NCI-H1694 treated with DMSO at 0.1 percent for 48 hours (cell line): ENCODE data around the gene DRC3.
A peak's percentile ranks its signal among the peaks of the same experiment; 100 is the strongest.

Experiments used
- DNase-seq: peaks from one replicate; lab custom pipeline; 2025; lab: John Stamatoyannopoulos, UW

The DRC3 gene

DNA sequence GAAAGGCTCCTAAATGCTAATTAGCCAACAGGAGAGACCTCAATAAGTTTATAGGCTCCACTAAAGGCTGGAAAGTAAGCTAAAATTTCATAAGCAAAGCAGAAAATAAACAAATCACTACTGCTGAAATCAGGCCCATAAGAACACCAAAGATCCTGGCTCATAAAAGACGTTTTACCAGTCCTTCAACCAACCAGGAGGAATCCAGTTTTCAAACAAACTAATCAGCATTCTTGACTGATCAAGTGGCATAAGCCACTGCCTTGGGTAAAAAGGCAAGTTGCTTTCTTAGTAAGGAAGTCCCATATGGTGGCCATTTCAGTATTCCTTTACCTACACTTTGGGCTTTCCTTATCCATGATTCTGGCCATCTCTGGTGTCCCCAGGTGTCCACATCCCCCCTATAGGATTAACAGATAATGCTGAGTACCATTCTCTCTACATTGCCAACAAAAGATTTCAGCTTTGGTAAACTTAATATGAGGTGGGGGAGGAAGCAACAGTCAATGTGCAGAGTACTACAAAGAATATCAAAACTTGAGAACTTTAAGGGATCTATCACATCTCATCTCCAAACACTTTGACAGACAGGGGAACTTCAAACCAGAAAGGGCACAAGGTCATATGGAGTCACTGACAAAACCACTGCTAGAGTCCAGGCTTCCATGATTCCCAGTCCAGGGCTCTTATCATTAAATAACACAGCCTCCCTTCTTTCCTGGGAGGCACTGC, 1.8 kb upstream of the DRC3 start:
- DNase-seq: no peak

DNA sequence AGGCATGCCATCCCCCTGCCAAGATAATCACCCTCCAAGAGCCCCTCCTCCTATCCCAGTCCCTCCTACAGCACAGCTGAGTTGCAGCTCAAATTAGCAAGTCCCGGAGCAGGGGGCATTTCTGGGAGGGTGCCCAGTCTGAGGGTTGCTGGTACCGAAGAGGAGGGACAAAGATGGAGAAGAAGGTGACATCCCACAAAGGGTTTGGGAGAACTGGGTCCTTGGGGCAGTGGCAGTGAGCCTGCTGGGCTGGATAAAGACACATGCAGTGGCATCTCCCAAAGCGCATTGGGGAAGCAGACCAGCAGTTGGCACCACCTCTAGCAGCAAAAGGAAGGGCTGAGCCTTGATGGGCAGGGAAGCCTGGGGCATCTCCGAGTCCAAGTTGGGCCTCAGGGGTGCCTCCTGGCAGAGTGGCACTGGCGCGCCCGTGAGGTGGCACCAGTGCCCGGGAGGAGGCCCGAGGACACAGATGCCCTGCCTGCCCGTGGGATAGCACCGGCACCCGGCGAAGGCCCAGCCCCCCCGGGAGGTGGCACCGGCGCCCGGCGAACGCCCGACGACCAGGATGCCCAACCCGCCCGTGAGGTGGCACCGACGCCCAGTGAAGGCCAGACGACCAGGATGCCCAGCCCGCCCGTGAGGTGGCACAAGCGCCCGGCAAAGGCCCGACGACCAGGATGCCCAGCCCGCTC, 1.1 kb upstream of the DRC3 start:
- DNase-seq: no peak

DNA sequence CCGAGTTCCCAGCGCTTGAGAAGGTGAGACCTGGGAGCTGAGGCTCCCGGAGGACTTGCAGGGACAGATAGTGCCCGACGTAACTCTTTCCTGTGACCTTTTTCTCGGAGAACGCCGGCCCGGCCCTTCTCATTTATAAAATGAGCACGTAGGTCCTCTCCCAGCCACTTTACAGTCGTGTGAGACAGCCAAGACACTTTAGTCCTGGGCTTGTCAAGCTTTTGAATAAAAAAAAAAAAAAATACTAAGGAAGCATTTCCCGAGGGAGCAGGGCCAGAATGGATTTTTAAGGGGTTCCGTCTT, 241 bp downstream of the DRC3 start:
- no peak for DNase-seq

DNA sequence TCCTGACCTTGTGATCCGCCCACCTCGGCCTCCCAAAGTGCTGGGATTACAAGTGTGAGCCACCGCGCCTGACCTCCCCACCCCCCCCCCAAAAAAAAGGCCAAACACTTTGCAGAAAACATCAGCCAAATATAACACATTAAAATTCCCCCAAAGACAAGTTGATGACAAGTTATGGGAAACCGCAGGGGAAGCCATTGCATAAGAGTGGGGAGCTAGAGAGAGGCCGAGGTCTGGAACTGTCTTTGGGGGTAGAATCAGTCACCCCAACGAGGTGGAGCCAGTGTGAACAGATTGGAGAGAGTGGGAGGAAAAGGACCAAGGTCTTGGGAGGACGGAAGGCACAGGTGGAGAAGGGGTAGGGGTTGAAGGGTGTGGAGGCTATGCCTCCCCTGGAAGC, 2.8 kb downstream of the DRC3 start:
- DNase-seq: no peak

DNA sequence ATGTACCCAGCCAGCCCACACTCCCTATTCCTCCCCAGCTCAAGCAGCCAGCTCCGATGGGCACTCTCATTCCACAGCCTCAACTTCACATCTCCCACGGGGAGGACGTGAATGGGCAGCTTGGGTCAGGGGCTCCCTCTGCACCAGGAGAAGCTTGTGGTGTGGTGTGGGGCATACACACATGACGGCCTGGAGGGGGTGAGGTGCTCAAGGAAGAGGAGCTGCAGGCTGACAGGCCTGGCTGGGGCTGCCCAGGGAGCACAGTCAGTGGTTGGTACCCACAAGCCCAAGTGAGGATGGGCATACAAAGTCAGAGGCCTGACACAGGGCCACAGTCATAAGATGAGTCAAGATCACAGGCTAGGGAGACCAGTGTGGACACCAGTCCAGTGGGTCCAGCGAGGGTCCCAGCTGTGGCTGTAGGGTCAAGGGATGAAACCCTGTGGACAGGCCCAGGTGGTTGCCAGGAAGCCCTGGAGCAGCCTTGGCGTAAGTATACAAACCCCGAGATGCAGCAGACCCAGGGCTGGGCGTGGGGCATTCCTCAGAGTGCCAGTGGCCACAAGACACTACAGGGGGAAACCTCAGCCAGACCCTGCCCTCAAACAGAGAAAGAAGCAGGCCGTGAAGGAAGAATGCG, 4.4 kb downstream of the DRC3 start:
- no peak for DNase-seq

DNA sequence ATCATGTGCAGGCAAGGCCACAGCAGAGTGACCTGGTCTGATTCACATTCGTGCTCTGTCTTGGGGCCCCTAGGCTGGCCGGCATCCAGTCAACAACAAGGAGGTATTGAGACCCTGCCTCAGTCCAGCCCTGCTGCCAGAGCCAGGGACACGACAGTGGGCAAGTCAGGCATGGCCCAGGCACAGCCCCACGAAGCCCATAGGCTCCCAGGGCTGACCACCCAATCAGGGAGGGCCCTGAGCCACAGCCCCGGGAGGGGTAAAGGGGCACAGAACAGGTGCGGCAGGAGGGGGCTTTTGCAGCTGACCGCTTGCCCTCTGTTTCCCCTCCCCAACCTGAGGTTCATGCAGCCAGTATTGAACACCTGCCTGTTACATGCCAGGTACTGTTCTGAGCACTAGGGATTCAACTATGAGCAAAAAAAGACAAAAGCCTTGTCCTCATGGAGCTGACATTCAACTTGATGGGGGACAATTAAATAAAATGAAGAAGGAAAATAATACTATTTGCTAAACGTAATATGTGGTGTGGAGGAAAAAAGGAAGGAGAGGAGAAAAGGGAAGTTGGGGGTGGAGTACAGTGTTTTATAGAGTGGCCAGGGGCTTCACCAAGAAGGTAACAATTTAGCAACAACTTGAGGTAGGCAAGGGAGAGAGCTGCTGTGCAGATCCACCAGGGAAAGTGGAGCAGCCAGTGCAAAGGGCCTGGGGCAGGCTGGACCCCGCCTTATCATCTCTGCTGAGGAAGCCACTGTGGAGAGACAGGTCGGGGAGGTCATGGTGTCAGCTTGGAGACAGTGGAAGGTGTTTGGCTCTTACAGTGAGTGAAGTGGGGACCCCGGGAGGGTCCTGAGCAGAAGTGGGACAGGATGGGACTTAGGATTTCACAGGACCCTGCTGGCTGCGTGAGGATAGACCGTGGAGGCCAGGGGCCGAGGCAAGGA, 6.1 kb downstream of the DRC3 start:
- DNase-seq: no peak

DNA sequence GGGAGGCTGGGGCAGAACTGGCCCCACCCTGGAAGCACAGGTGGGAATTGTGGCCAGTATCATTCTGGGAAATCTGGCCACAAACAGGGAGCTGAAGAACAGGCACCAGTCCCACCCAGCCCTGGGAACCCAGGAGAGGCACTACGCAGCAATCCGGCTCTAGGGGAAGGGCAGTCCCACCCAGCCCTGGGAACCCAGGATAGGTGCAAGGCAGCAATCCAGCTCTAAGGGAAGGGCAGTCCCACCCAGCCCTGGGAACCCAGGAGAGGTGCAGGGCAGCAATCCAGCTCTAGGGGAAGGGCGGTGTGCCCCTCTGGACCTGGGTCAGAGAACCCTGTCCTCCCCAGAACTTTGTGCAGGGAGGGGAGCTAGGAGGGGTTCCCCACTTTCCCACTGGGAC, 7.1 kb downstream of the DRC3 start:
- no peak for DNase-seq

DNA sequence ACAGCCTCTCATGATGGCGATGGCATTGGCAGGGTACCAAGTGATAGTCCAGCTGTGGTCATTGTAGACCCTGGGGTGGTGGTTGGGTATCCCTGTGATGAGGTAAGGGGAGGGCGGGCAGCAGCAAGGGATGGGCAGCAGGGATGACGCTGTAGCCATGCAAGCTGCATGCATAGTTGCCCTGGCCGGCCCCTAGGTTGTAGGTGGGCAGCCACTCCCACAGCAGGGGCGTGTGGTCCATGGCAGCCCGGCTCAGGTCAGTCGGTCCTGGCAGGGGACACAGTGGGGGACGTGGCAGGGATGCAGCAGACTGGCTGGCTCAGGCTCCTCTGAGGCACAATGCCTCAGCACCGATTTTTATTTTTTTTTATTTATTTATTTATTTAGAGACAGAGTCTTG, 8.7 kb downstream of the DRC3 start:
- no peak for DNase-seq

DNA sequence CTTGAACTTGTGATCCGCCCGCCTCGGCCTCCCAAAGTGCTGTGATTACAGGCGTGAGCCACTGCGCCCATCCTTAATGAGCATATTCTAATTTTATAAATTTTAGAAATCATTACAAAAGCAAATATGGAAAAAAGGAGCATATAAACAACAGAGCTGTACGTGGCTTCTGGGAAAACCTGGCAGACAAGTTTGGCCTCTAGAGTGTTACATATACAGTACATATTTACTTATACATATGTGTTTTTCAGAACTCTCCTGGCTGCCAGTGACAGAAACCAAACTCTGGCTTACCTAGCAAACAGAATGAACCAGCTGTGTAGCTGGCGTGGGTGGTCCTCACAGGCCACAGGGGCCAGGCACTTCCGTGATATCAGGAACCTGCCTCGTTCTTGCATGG, 10.1 kb downstream of the DRC3 start:
- DNase-seq: no peak

DNA sequence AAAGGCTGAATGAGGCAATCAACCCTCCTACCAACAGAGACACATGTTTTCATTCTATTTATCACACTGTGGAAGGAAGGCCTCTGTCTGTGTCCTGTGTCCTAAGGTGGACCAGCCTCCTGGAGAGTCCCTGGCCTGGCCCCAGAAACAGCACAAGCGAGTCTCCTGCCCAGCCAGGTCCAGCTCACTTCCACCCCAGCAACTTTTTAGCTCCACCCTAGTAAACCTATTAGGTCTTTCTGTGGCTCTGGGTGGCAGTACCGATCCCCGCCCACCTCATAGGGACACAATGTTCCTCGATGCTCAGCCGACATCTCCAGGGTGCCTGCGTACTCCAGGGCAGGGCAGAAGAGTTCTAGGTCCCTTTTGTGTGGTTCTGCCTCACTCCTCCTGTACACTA, 10.7 kb downstream of the DRC3 start:
- no peak for DNase-seq

DNA sequence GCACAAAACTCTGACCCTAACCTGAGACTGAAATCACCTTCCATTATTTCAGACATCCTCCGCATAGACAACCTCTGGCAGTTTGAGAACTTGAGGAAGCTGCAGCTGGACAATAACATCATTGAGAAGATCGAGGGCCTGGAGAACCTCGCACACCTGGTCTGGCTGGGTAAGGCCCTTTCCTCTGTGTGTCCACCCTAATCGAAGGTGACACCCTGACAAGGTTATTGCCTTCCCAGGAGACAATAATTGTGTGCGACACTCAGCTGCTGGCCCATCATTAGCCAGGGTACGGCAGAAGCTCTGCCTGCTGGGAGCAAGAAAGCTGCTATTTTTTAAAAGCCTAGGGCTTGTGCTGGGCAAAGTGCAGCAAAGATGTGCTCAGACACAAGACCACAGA, 11.1 kb downstream of the DRC3 start:
- DNase-seq: no peak

DNA sequence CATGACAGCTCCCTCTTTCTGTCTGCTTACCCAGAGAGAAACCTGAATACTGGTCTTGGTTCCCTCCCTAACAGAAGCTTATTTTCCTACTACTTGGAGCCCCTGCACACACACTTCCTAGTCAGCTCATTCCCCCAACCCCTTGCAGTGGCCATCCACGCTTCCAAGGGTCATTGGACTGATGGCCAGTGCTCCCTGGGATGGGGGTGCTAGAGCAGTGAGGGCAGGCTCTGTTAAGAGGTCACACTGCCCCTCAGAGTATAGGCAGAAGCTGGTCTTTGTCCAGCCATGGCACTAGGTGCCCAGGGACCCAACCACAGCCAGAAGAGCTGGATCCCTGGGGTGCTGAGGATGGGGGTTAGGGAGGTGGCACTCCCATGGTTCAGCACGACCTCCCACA, 12.5 kb downstream of the DRC3 start:
- DNase-seq: no peak

DNA sequence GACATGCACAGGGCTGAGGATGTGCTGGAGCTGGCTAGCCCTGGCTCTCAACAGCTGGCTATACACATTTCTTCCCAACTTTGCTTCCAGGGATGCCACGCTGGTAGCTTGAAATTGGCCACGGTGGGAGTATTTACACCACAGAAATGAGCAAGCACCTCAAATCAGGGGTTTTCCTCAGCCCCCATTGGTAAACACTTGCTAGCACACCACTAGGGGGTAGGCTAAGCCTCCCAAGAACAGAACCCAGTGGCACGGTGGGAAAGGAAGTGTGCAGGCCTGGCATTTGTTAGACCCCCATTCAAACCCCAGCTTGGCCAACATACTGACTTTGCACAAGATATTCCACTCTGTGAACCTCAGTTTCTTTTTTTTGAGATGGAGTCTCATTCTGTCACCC, 12.9 kb downstream of the DRC3 start:
- peak; percentile 44 for DNase-seq

DNA sequence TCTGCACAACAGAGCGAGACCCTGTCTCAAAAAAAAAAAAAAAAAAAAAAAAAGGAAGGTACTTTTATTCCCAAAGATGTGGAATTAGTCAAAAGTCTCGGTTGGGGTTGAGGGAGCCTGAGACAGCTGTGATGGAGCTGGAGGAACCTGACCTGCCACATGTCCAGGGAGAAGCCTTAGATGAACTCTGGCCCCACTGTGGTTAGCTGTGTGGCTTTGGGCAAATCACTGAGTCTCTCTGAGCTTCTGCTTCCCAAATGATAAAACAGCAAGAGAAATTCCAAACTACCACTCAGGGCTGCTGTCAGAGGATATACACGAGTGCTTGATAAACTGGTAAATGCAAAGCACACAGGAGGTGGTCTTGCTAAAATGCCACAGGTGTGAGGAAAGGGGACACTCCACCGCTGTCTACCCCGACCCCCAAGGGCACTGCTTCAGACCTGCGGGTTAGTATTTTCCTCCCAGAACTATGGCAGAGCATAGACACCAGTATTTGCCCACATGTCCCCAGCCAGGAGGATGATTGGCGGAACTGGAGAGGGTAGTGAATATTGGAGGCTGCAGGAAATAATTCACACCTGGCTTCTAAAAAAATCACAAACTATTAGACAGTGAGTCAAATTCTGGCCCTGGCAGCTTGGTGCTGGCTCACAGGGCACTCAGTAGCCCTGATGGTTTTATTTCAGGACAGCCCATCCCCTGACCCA, 14.7 kb downstream of the DRC3 start:
- DNase-seq: no peak

DNA sequence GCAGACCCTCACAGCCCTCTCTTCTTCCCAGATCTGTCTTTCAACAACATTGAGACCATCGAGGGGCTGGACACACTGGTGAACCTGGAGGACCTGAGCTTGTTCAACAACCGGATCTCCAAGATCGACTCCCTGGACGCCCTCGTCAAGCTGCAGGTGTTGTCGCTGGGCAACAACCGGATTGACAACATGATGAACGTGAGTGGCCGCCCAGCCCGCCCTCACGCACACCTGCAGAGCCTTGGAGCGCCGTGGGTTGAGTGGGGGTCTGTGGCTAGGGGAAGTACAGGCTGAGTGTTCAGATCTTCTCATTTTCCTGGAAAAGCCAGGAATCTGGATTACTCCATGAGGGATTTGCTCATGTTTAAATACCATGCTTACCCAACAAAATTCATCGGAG, 15.2 kb downstream of the DRC3 start:
- no peak for DNase-seq

DNA sequence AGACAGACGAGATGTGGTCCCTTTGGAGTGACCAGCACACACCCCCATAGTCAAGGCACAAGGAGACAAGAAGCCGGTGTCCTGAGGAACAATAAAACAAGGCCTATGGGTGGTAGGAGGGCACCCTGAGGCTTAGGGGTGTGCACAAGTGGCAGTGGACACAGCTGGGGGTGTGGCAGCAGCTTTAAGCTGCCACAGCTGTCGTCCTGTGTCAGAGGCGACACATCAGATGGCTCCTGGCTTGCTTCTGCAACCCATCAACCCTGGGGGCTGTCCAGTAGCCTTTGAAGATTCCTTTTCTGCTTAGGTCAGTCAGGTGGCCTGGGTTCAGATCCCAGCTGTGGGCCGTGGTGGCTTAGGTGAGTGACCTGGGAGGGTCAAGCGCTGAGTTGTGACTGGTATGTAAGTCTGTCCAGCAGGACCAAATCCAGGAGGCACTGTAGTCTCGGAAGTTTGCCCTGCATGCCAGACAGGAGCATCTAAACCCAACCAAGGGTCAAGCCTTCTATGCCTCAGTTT, 15.8 kb downstream of the DRC3 start:
- DNase-seq: no peak

DNA sequence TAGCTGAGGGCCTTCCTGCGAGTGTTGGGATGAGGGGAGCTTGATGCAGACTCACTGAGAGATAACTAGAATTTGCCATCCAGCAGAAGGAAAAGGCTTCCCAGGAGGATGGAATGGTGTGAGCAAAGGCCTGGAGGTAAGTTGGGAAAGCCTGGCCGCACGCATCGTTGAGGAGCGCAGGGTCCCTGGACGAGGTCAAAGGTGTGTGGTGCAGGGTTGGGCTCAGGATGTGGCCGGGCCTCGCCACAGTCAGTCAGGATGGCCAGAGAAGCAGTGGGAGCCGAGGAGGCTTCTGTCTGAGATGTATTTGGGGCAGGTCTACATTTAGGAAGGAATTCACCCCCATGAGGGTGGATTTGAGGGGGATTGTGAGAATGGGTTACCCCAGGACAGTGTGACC, 16.4 kb downstream of the DRC3 start:
- no peak for DNase-seq

DNA sequence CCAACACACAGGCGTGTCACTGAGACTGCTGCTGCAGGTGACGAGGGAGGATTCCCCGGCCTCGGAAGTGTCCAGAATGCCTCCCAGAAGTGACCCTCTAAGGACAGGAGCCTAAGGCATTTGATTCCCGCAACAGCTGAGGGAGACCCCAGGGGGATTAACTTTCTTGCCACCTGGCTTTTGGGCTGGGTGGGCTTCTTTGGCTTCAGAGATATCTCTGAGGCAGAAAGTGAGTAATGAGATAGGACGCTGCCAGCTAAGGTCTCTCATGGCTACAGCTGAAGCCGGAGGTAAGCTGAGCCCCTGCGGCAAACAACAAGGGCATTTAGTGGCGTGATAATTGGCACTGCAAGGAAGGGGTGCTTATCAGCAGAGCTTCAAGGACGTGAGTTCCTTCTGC, 17.0 kb downstream of the DRC3 start:
- no peak for DNase-seq

DNA sequence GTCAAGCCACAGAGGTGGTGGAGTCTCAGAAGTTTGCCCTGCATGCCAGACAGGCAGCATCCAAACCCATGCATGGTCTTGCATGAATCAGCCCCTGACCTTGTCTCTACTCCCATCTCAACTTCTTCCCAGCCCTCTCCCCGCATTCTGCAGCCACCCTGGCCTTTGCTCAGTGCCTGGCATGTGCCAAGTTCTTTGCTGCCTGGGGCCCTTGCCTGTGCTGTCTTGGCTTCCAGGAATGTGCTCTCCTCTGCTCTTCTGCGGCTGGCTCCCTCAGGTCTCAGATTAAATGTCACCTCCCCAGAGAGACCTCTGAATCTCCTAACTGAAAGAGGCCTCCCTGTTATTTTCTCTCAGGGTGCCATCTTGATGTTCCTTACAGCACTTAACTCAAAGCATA, 17.6 kb downstream of the DRC3 start:
- DNase-seq: no peak

DNA sequence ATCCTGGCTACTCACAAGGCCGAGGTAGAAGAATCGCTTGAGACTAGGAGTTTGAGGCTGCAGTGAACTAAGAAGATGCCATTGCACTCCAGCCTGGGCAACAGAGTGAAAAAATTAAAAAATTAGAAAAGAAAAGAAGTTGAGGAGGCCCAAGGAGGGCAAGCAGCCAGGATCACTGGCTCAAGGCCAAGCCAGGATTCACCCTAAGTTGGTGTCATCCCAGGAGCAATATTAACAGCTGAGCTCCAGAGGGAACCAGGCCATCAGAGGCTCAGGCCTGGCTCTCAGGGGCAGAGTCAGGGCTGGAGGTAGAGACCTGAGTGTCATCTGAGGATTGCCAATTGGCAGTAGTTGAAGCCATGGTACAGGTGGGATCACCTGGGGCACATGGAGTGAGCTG, 20.7 kb downstream of the DRC3 start:
- DNase-seq: no peak

DNA sequence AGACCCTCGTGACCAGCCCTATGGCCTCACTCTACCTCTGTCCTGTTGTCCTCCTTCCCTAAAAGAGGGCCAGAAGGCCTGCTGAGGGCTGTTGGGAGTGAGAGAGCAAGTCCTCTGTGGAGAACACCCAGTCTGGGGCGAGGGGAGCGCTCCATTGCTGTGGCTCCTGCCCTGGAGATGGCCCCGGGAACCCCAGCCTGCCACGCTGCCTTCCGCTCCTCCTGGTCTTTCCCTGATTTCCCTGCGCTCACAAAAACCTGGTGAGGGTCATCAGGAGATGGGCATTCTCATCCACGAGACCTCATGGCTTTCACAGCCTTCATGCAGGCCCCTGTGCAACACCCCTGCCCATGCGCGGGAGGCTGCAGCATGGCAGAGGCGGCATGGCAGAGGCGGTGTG, 21.2 kb downstream of the DRC3 start:
- DNase-seq: no peak
